Myocyte (in vitro differentiated cells): ENCODE measurements around the gene NKD1. TPM values are rescaled to one million over a fixed set of nuclear protein-coding genes. Genes with fewer than 3 reads are reported as not detected.

Experiments
- DNase-seq: peaks from one replicate; pipeline ENCODE4 v3.0.0-alpha.2; 2012; ENCODE audit warnings: low read depth
- total RNA-seq: library from RNA; depleted of rRNA; stranded (reverse); fragments of >200 nt; gene quantifications from 2 replicates; pipeline ENCODE4 v1.2.3, GENCODE V29; 2014

Gene NKD1
- total RNA-seq, 1 donor from 2014 or later: 0.75 TPM

GRCh38 chr16:50557046-50557445 lies 8.8 kb downstream of the NKD1 start:
- DNase-seq: no peak

GRCh38 chr16:50558913-50559312 lies 10.7 kb downstream of the NKD1 start:
- no peak for DNase-seq

DNA sequence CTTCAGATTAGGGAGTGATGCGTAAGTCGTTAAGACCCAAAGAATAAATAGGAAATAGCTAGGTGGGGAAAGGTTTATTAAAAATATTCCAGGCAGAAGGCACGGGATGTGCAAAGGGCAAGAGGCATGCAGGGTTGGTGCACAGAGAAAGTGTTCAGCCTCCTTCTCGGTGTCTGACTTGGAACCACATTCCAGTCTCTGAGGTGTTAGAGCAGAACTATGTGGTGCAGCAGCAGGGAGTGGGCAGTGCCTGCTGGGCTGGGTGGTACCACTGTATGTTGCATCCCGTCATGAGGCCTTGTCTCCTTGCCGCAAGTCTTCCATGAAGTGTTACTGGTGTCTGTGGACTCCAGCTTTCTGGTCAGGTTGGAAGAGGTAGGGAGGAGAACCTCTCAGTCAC lies 11.1 kb downstream of the NKD1 start:
- DNase-seq: no peak

DNA sequence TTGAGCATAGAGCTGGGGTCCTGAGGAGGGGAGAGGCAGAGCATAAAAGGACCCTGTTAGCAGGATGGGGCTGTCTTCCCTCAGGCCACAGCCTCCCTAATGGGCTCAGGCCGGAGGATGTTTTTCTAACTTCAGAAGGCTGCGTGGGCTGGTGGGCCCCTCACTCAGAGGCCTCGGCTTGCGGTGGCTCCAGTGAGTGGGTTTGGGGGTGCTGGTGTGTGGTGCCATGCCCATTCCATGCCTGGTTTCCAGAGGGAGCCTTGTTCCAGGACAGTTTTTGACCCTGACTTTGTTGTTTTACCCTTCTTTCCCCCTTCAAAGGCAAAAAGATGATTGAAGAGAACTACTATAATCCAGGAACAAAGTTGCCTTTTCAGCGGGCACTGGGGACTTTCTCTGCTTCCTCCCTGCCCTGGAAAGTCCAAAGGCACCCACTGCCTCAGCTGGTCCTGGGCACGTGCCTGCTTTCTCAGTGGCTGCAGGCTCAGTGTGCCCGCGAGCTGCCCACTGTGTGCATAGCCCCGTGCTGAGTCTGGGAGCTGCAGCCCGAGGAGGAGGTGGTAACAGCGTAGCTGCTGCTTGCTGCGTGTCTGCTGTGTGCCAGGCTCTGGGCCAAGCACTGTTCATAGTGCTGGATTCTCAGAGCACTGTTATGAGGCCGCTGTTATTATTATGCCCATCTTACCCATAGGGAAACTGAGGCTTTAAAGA lies 11.8 kb downstream of the NKD1 start:
- no peak for DNase-seq

GRCh38 chr16:50560903-50561863 lies 13.0 kb downstream of the NKD1 start:
- DNase-seq: no peak

DNA sequence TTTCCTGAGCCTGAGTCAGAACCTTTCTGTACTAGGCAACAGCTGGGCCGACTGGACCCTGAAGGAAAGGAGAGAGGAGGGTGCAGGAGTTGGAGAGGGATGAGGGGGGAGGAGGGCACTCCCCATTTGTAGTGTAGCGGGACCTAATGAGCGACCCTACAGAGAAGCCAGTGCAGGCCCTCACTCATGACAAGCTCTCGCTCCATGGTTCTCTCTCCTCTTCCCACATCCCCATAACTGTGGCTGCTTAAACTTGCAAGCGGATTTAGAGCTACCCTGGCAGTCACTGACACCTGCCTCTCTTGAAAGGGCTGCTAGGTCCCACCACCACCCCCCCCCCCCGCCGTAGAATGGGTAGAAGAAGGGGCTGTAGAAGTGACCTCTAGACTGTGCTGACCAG lies 14.5 kb downstream of the NKD1 start:
- no peak for DNase-seq

DNA sequence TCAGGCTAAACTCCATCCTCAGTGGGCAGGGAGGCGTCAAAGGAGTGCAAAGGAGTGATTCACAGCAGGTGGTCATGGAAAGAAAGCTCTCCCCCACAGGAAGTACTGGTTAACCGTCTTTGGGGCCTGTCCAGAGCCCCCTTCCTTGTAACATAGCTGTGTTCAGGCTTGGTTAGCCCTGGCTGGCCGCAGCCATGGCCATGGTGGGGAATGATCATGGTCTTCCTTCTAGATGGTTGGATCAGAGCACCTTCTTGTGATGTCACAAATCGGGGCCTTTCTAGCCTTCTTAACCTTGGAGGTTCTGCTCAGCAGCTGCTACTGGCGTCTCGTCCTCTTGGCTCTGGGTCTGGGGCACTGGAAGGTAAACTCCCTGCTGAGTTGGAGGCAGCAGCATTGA lies 15.8 kb downstream of the NKD1 start:
- DNase-seq: no peak

DNA sequence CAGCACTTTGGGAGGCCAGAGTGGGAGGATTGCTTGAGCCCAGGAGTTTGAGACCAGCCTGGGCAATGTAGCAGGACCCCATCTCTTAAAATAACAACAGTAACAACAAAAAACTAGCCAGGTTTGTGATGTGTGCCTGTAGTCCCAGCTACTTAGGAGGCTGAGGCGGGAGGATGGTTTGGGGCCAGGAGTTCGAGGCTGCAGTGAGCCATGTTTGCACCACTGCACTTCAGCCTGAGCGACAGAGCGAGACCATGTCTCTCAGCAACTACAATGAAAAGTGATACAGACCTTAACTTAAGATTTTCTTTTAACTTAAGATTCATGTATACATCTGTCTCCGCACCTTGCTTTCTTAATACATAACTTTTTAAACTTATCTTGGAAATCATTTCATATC lies 17.2 kb downstream of the NKD1 start:
- DNase-seq: no peak

DNA sequence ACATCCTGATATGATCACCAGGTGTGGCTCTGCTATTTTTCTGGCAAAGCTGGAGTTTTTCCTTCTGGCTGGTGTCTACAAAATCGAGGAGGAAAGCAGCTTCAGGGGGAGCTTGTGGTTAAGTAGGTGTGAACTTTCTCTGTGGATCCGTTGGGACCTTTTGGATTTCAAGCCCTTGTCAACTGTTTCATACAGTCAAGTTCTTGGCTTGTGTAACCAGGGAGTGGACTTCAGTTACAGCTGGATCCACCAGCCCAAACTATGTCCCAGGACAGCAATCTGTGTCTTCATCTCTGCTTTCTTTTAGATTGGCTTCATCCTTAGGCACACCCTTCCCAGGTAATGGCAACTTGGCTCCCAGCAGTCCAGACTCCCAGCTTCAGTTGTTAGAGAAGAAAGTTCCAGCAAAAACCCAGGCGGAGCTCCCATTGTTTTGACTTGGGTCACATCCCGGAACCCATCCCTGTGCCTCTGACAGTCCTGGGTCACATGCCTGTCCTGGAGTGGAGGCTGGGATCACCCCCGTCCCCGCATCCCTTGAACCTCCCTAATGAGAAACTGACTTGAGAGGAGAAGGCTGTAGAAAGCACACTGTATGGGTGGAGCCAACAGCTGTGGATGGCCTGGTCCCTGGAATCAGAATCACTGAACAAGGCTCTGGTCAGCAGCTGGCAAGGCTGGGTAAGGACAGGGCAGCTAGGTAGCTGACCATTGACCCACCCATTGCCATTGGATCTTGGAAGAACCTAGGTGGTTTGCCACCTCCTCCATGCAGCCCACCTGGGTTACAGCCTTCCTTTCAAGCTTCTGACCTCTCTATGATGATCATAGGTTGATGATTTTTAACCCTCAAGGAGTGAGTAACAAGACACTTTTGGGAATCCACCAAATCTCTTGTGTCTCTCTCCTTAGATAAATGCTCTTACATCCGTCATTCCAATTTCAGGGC lies 18.1 kb downstream of the NKD1 start:
- DNase-seq: no peak

DNA sequence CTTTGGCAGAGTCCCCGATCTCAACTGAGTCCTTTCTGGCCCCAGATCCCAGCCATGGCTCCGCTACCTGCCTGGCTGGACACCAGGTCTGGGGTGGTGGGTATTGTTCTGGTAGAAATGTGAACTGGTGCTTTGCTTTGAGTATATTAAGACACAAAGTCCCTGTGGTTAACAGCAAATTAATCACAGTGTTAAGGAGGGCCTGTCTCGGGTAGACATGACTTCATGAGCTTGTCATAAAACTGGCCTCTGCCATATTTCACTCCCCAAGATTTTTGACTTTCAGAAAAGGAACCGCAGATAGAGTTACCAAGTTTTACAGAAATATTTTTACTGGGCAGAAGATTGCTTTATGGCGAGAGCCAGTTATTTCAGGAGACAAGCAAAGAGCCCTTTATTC lies 19.5 kb downstream of the NKD1 start:
- DNase-seq: no peak

DNA sequence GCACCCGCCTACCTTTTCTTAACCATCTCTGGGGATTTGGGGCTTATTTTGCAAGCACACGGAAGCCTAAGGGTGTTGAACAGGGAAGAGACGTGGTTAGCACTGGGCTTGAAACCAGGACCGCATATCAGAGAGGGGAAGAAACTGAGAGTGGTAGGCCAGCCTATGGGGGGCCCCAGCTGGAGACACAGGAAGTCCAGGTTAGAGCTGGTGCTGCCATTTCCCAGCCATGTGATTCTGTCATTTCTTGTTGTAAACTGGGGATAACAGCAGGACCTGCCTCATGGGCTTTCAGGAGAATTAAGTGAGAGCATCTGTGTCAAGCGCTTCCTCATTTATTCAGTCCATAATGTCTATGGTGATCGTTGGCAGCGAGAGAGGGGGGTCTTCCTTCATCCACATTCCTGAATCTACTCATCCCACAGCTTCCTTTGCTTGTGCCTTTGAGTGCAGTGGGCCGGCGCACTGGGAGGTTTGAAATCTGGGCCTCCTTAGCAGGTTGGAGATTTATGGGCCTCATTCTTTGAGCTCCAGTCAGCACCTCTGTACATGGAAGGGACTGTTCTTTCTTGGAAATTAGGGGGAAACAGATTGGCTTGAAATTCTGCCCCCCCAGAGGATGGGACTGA lies 20.1 kb downstream of the NKD1 start:
- DNase-seq: no peak

- no peak for DNase-seq
Observed at GRCh38 chr16:50570354-50570753, 22.2 kb downstream of the NKD1 start.

DNA sequence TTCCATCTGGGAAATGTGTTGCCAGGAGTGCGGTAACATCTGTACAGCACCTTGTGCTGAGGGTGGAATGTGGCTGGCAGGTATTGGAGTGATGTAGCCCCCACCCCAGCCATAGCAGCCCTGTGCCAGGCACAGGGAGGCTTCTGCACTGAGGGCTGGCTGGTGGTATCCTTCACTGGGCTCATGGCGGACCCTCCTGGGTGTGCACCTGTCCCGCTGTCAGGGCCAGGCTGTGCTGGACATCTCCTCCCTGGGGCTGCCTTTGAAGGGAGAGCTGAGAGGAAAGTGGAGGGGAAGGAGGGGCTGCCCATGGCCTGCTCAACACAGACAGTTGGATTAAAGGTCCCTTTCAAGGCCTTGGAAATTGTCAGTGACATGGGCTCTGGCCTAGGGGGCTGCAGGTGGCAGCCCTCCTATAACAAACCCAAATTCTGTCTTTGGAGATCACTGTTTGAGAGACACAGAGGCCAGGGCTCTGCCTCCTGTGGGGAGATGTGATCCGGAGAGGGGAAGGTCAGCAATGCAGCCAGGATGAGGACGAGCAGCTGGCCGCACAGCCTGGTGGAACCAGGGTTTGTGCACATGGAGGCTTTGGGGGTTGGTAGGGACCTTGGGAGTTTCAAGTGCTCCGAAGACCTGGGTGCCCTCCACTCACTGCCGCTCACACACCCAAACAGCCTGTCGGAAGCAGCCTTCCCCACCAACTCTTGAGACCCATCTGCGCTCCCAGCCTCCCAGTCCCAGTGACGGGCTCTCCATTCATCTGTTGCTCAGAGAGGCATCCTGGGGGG lies 22.8 kb downstream of the NKD1 start:
- DNase-seq: no peak

- DNase-seq: no peak
Observed at GRCh38 chr16:50571786-50572185, 23.6 kb downstream of the NKD1 start.

DNA sequence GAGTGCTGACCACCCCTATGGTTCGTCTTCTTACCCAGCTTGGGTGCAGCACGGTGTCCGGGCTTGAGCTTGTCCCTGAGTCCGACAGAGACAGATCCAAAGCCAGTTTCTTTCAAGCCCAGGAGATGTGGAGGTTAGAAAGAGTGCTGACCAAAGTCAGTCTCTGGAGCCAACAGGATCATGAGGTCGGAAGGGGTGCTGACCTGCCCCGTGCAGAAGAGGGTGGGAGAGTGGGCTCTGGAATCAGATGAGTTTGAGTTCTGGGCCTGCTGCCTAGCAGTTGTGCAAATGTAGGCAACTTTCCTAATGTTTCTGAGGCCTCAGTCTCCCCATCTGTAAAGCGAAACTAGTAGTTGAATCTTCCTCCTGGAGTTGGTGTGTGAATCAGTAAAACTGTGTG lies 24.5 kb downstream of the NKD1 start:
- no peak for DNase-seq

DNA sequence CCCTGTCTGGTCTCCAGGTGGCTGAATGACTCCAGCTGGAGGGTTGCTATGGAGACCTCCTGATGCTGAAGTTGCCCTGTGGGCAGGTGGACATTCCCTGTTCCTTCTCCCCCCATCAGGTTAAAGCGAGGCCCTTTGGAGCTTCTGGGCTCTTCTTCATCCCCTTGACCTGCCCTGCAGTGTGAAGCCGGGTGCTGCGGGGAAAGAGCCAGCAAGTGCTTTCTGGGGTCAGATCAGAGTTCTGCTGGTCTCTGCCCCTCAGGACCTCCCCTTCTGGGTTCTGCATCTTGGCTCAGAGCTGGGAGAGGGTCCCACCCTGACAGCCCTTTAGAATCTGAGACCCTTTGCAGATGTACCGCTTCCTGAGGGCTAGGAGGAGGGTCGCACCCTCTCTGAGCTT lies 25.1 kb downstream of the NKD1 start:
- no peak for DNase-seq

DNA sequence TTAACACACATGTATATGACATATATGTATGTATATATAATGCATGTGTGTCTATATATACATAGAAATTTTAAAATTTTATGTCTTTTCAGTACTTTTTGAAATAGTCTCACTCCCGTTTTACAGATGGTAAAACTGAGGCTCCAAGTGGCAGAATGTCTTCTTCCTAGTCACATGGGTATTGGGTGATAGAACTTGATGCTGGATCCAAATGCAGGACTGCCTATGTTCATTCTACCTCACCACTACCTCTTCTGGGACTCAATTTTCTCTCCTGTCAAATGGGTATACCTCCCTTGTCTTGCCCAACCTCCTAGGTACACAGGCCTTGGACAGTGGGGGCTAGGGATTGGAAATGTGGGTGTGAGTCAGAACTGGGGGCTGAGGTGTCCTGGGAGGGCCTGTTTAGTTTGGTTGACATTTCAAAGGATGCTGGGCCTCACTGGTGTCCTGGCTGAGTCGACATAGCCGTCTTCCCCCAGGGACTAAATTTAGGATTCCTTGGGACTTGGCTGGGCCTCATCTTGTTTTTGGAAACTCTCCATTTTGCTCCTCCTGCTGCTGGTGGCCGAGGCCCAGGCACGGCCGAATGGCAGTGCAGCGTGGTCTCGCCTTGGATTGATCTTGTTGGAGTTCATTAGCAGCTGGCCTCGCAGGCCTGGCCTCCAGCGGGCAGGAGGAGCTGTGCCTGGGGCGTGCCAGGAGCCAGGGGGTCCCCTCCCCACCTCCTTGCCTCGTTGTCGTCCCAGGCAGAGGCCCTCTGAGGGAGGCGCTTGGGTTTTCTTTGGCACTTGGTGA lies 25.9 kb downstream of the NKD1 start:
- DNase-seq: peak; percentile 3

DNA sequence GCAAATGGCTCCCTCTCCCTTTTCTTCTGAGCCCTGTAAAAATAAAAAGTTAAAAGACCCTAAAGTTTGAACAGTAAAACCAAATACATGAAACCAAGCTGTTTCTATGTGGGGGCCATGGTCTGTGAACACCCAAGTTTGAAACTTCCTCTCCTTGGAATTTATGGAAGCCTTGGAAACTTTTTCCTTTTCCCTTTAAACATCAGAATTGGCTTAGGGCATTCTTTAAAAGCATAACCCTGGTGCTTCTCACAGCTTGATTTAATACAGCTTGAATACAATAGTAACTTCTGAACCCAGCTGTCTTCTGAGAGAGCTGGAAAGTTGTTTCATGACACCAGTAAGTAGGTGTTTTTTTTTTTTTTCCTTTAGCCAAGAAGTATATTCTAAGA lies 26.5 kb downstream of the NKD1 start:
- DNase-seq: no peak

DNA sequence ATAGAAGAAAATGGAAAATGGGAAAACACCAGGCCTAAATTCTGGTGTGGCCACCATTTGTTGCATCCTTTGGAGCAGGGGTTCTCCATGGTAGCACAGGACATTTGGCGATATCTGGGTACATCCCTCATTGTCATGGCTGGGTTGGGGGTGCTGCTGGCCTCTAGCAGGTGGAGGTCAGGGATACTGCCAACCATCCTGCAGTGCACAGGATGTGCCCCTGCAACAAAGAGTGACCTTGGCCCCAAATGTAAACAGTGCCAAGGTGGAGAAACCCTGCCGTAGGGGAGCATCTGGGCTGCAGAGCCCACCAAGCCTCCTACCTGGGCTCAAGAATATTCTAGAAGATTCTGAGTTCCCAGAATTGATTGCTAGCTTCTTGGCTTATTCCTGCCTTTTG lies 27.5 kb downstream of the NKD1 start:
- DNase-seq: no peak
